Erythroblast (primary cell): ENCODE results near the gene ZNF165.

Source experiments
- DNase-seq, 2 experiments: peaks; one replicate each; lab custom pipeline; 2025; lab: John Stamatoyannopoulos, UW
- GATA1 ChIP-seq: IDR thresholded peaks from 2 replicates; pipeline ENCODE4 v1.6.1; 2011; ENCODE audit warnings: low read depth, mild to moderate bottlenecking, control low read depth, low read length, moderate library complexity
- POLR2A ChIP-seq: IDR thresholded peaks from 2 replicates; pipeline ENCODE4 v1.6.1; 2011; ENCODE audit warnings: mild to moderate bottlenecking, low read length

The ZNF165 gene

GRCh38 chr6:28135393-28135792 lies 55.0 kb downstream of the ZNF165 start:
- peak in 1 of 2 experiments; percentile 19 for DNase-seq
- TF ChIP-seq POLR2A (no peak), GATA1 (no peak)

GRCh38 chr6:28136585-28137504 lies 56.5 kb downstream of the ZNF165 start:
- DNase-seq, result peak; percentile 95 to 96
- TF ChIP-seq POLR2A, result peak; percentile 82
- no peak for TF ChIP-seq GATA1

- DNase-seq, result peak in 1 of 2 experiments; percentile 43
- no peak for TF ChIP-seq GATA1
Observed at GRCh38 chr6:28137505-28137981, 57.2 kb downstream of the ZNF165 start.
